Esophagus squamous epithelium (tissue), 5 donors: ENCODE data around the gene CACNA2D2. TPM values are rescaled to one million over a fixed set of nuclear protein-coding genes. Genes with fewer than 3 reads are reported as not detected.

Experiments used
- DNase-seq: peaks from one replicate; lab custom pipeline; 2025; lab: John Stamatoyannopoulos, UW
- H3K27ac ChIP-seq, 4 donors: fragments of 200-600 bp; sonication (generic); one replicate each; pipeline ENCODE4 v1.5.1; 2016 to 2019; ENCODE audit warnings: mild to moderate bottlenecking in 1 of 4
- H3K27me3 ChIP-seq, 4 donors: fragments of 200-600 bp; sonication (generic); 1 replicate in 3 of 4; 2 replicates in 1 of 4; pipeline versions ENCODE4 v1.5.1 to v1.6.0; 2017 to 2021; ENCODE audit warnings: antibody characterized with exemption in 1 of 4
- H3K36me3 ChIP-seq, 3 donors: fragments of 200-600 bp; sonication (generic); one replicate each; pipeline ENCODE4 v1.5.1; 2016 to 2019
- H3K4me1 ChIP-seq, 3 donors: fragments of 200-600 bp; sonication (generic); one replicate each; pipeline ENCODE4 v1.5.1; 2017 to 2019
- H3K4me3 ChIP-seq, 4 donors: fragments of 200-600 bp; sonication (generic); 1 replicate in 3 of 4; 2 replicates in 1 of 4; pipeline ENCODE4 v1.5.1; 2016 to 2019; ENCODE audit warnings: mild to moderate bottlenecking in 2 of 4, moderate library complexity in 1 of 4
- H3K9me3 ChIP-seq, 3 donors: fragments of 200-600 bp; sonication (generic); one replicate each; pipeline ENCODE4 v1.5.1; 2016 to 2019
- CTCF ChIP-seq, 6 experiments: fragments of 450-650 bp in 4 of 6; fragments of 200-600 bp in 2 of 6; sonication (generic) in 2 of 6; IDR thresholded peaks; one replicate each; pipeline ENCODE4 v1.5.1; 2016 to 2019; ENCODE audit warnings: antibody characterized with exemption in 6 of 6, mild to moderate bottlenecking in 4 of 6, moderate library complexity in 4 of 6
- POLR2A ChIP-seq, 4 donors: fragments of 450-650 bp; IDR thresholded peaks; one replicate each; pipeline ENCODE4 v1.6.1; 2017; ENCODE audit warnings: antibody characterized with exemption in 4 of 4, mild to moderate bottlenecking in 4 of 4, moderate library complexity in 3 of 4
- whole genome bisulfite sequencing, 2 donors: methylation state at CpG; one replicate each; pipeline ENCODE4 v1.1.5; 2018; 5-methylcytosine and 5-hydroxymethylcytosine counted together
- intact Hi-C: fragments of 100-400 bp; cut with DNase I; formaldehyde crosslinking; loops from one replicate; pipeline ENCODE4 v1.15.0; 2022
- total RNA-seq, 4 donors: library from RNA; depleted of rRNA; stranded (reverse); fragments of >200 nt; gene quantifications; one replicate each; pipeline ENCODE4 v1.1.0, GENCODE V29; 2016
- donor health status: DM: yes; HTN: yes; CAD: no.

CACNA2D2 gene
- total RNA-seq, 4 donors from 2014 or later, result 0.18 to 0.57 (median 0.35) TPM; not detected in 1

- TF ChIP-seq POLR2A (IDR thresholded peaks at IDR 0.05) (no peak), CTCF (IDR thresholded peaks at IDR 0.05) (no peak)
- no peaks in the 10 kb centered on the region for H3K36me3 ChIP-seq
- no peaks in the 10 kb centered on the region for H3K27me3 ChIP-seq
- no peaks in the 10 kb centered on the region for H3K9me3 ChIP-seq
- 78 to 86% methylated on average over 3 to 4 of the region's 7 CpGs for WGBS, 2 donors
- H3K4me3 ChIP-seq, result no peak overlapping the region
- no peak overlapping the region for H3K27ac ChIP-seq
- intact Hi-C loops, result no loop called here
- DNase-seq, result no peak
- H3K4me1 ChIP-seq, result peaks cover 0 to 13% (median 0%) of the 10 kb centered on the region in 3 donors
Observed at GRCh38 chr3:50445919-50446318, 57.5 kb downstream of the CACNA2D2 start.

- H3K4me1 ChIP-seq, result peaks cover 0 to 2% (median 0%) of the 10 kb centered on the region in 3 donors
- H3K27ac ChIP-seq, result no peak overlapping the region
- H3K27me3 ChIP-seq, result no peaks in the 10 kb centered on the region
- no peak for DNase-seq
- 83 to 100% methylated on average over 1 to 2 of the region's 2 CpGs for WGBS, 2 donors
- TF ChIP-seq CTCF (IDR thresholded peaks at IDR 0.05) (no peak), POLR2A (IDR thresholded peaks at IDR 0.05) (no peak)
- H3K9me3 ChIP-seq, result no peaks in the 10 kb centered on the region
- intact Hi-C loops, result no loop called here
- H3K36me3 ChIP-seq, result no peaks in the 10 kb centered on the region
- no peak overlapping the region for H3K4me3 ChIP-seq
Observed at GRCh38 chr3:50444782-50445181, 58.7 kb downstream of the CACNA2D2 start.

GRCh38 chr3:50444213-50444612 lies 59.2 kb downstream of the CACNA2D2 start:
- H3K4me1 ChIP-seq, result no peaks in the 10 kb centered on the region
- no peaks in the 10 kb centered on the region for H3K9me3 ChIP-seq
- no peak overlapping the region for H3K27ac ChIP-seq
- H3K4me3 ChIP-seq, result no peak overlapping the region
- TF ChIP-seq POLR2A (IDR thresholded peaks at IDR 0.05) (no peak), CTCF (IDR thresholded peaks at IDR 0.05) (no peak)
- intact Hi-C loops, result no loop called here
- H3K27me3 ChIP-seq, result no peaks in the 10 kb centered on the region
- no peak for DNase-seq
- 80% methylated on average over 1 of the region's 5 CpGs; no CpG with 5 or more reads in 1 of the 2 donors for WGBS, 2 donors
- no peaks in the 10 kb centered on the region for H3K36me3 ChIP-seq

- WGBS, 2 donors, result 85 to 100% methylated on average over 1 to 8 of the region's 21 CpGs
- intact Hi-C loops, result no loop called here
- DNase-seq, result no peak
- TF ChIP-seq CTCF (IDR thresholded peaks at IDR 0.05) (no peak), POLR2A (IDR thresholded peaks at IDR 0.05) (no peak)
- Histone ChIP-seq H3K4me1 (no peaks in the 10 kb centered on the region), H3K4me3 (no peak overlapping the region), H3K27ac (no peak overlapping the region), H3K9me3 (no peaks in the 10 kb centered on the region), H3K27me3 (no peaks in the 10 kb centered on the region), H3K36me3 (no peaks in the 10 kb centered on the region)
Observed at GRCh38 chr3:50442945-50443579, 60.4 kb downstream of the CACNA2D2 start.

- Histone ChIP-seq H3K27me3 (no peaks in the 10 kb centered on the region), H3K4me3 (no peak overlapping the region), H3K9me3 (no peaks in the 10 kb centered on the region), H3K36me3 (no peaks in the 10 kb centered on the region), H3K27ac (no peak overlapping the region), H3K4me1 (no peaks in the 10 kb centered on the region)
- TF ChIP-seq CTCF (IDR thresholded peaks at IDR 0.05), result no peak
- TF ChIP-seq POLR2A (IDR thresholded peaks at IDR 0.05), result no peak
- 47% methylated on average over 4 to 7 of the region's 7 CpGs for WGBS, 2 donors
- intact Hi-C loops, result no loop called here
- DNase-seq, result no peak
Observed at GRCh38 chr3:50441424-50442217, 61.8 kb downstream of the CACNA2D2 start.
